ENCODE data around the gene ATXN1L.

- TF ChIP-seq CTCF (IDR thresholded peaks at IDR 0.05; ENCODE audit: poor library complexity) (no peak), EZH2phosphoT487 (IDR thresholded peaks at IDR 0.05; ENCODE audit: low read depth, severe bottlenecking, unreplicated experiment) (no peak), EZH2 (IDR thresholded peaks at IDR 0.05; ENCODE audit: borderline replicate concordance) (no peak)
These were observed 50.0 kb downstream of the ATXN1L start for GRCh38 chr16:71895679-71896365.
